ENCODE results near the gene CRMP1.

The CRMP1 gene

GRCh38 chr4:5816851-5817375, 76.0 kb downstream of the CRMP1 start:
- no peak for TF ChIP-seq SIN3A (IDR thresholded peaks at IDR 0.05; ENCODE audit: borderline replicate concordance, insufficient read depth, low read length)
- no peak for TF ChIP-seq FOXP2 (optimal IDR thresholded peaks at IDR 0.05; ENCODE audit: borderline replicate concordance, extremely low read depth, extremely low read length, insufficient read depth)
- TF ChIP-seq TAF1 (IDR thresholded peaks at IDR 0.05; ENCODE audit: borderline replicate concordance, insufficient read depth, low read length): no peak
- TF ChIP-seq REST (IDR thresholded peaks at IDR 0.05; ENCODE audit: insufficient read depth in 1 of 2, low read depth in 2 of 2, low read length in 2 of 2): no peak
- no peak for TF ChIP-seq POLR2AphosphoS5 (IDR thresholded peaks at IDR 0.05; ENCODE audit: low read depth, low read length)

GRCh38 chr4:5816101-5816500, 76.8 kb downstream of the CRMP1 start:
- TF ChIP-seq POLR2AphosphoS5 (IDR thresholded peaks at IDR 0.05; ENCODE audit: low read depth, low read length) (no peak), REST (IDR thresholded peaks at IDR 0.05; ENCODE audit: insufficient read depth in 1 of 2, low read depth in 2 of 2, low read length in 2 of 2) (no peak), FOXP2 (optimal IDR thresholded peaks at IDR 0.05; ENCODE audit: borderline replicate concordance, extremely low read depth, extremely low read length, insufficient read depth) (no peak)

GRCh38 chr4:5815641-5816040, 77.2 kb downstream of the CRMP1 start:
- TF ChIP-seq POLR2AphosphoS5 (IDR thresholded peaks at IDR 0.05; ENCODE audit: low read depth, low read length): no peak
- TF ChIP-seq SIN3A (IDR thresholded peaks at IDR 0.05; ENCODE audit: borderline replicate concordance, insufficient read depth, low read length): no peak
- no peak for TF ChIP-seq FOXP2 (optimal IDR thresholded peaks at IDR 0.05; ENCODE audit: borderline replicate concordance, extremely low read depth, extremely low read length, insufficient read depth)
- no peak for TF ChIP-seq TAF1 (IDR thresholded peaks at IDR 0.05; ENCODE audit: borderline replicate concordance, insufficient read depth, low read length)
- TF ChIP-seq REST (IDR thresholded peaks at IDR 0.05; ENCODE audit: insufficient read depth in 1 of 2, low read depth in 2 of 2, low read length in 2 of 2): no peak

- TF ChIP-seq REST (IDR thresholded peaks at IDR 0.05; ENCODE audit: insufficient read depth in 1 of 2, low read depth in 2 of 2, low read length in 2 of 2): no peak
- no peak for TF ChIP-seq SIN3A (IDR thresholded peaks at IDR 0.05; ENCODE audit: borderline replicate concordance, insufficient read depth, low read length)
- TF ChIP-seq TAF1 (IDR thresholded peaks at IDR 0.05; ENCODE audit: borderline replicate concordance, insufficient read depth, low read length): no peak
- no peak for TF ChIP-seq FOXP2 (optimal IDR thresholded peaks at IDR 0.05; ENCODE audit: borderline replicate concordance, extremely low read depth, extremely low read length, insufficient read depth)
- TF ChIP-seq POLR2AphosphoS5 (IDR thresholded peaks at IDR 0.05; ENCODE audit: low read depth, low read length): no peak
These were observed 78.5 kb downstream of the CRMP1 start for GRCh38 chr4:5814421-5814820.

GRCh38 chr4:5813882-5814255, 79.0 kb downstream of the CRMP1 start:
- TF ChIP-seq SIN3A (IDR thresholded peaks at IDR 0.05; ENCODE audit: borderline replicate concordance, insufficient read depth, low read length) (no peak), REST (IDR thresholded peaks at IDR 0.05; ENCODE audit: insufficient read depth in 1 of 2, low read depth in 2 of 2, low read length in 2 of 2) (no peak), FOXP2 (optimal IDR thresholded peaks at IDR 0.05; ENCODE audit: borderline replicate concordance, extremely low read depth, extremely low read length, insufficient read depth) (no peak), TAF1 (IDR thresholded peaks at IDR 0.05; ENCODE audit: borderline replicate concordance, insufficient read depth, low read length) (no peak)
